M059J (cell line): ENCODE measurements around the gene ST3GAL2. TPM values are rescaled to one million over a fixed set of nuclear protein-coding genes. Genes with fewer than 3 reads are reported as not detected.
"Not testable (repeated sequence)": the region's sequence is repeated elsewhere in the genome, so short reads cannot be mapped to it uniquely, and the experiment has no call there.

Experiments
- DNase-seq: peaks from one replicate; pipeline ENCODE4 v3.0.0-alpha.2; 2012; ENCODE audit warnings: low read depth
- total RNA-seq: library from RNA; depleted of rRNA; stranded (reverse); fragments of >200 nt; shearing (Covaris generic); gene quantifications from 2 replicates; pipeline ENCODE4 v1.2.3, GENCODE V29; 2014

ST3GAL2 gene
- total RNA-seq, 1 experiment from 2014 or later: 32.2 TPM

- DNase-seq: not testable (repeated sequence)
Measured at GRCh38 chr16:70386289-70386986, 52.5 kb downstream of the ST3GAL2 start.

- DNase-seq: no peak
Measured at GRCh38 chr16:70383421-70383960, 55.4 kb downstream of the ST3GAL2 start.

- peak; percentile 8 for DNase-seq
Measured at GRCh38 chr16:70381604-70382342, 57.1 kb downstream of the ST3GAL2 start.

GRCh38 chr16:70380919-70381603 is 57.8 kb downstream of the ST3GAL2 start:
- peak; percentile 92 for DNase-seq

- peak; percentile 97 for DNase-seq
Measured at GRCh38 chr16:70380248-70380918, 58.5 kb downstream of the ST3GAL2 start.

GRCh38 chr16:70378869-70379493 is 59.9 kb downstream of the ST3GAL2 start:
- no peak for DNase-seq

GRCh38 chr16:70377782-70378181 is 61.1 kb downstream of the ST3GAL2 start:
- DNase-seq: no peak

GRCh38 chr16:70375636-70376611 is 63.0 kb downstream of the ST3GAL2 start:
- DNase-seq: no peak

- no peak for DNase-seq
Measured at GRCh38 chr16:70374213-70374612, 64.7 kb downstream of the ST3GAL2 start.

GRCh38 chr16:70372921-70373728 is 65.8 kb downstream of the ST3GAL2 start:
- DNase-seq: no peak

- no peak for DNase-seq
Measured at GRCh38 chr16:70370924-70371323, 68.0 kb downstream of the ST3GAL2 start.

- DNase-seq: peak; percentile 15
Measured at GRCh38 chr16:70370145-70370544, 68.8 kb downstream of the ST3GAL2 start.

- DNase-seq: no peak
Measured at GRCh38 chr16:70364399-70364798, 74.5 kb downstream of the ST3GAL2 start.

- no peak for DNase-seq
Measured at GRCh38 chr16:70359552-70359951, 79.3 kb downstream of the ST3GAL2 start.

GRCh38 chr16:70349783-70350182 is 89.1 kb downstream of the ST3GAL2 start:
- peak; percentile 29 for DNase-seq

GRCh38 chr16:70348991-70349390 is 89.9 kb downstream of the ST3GAL2 start:
- no peak for DNase-seq

GRCh38 chr16:70345840-70346239 is 93.1 kb downstream of the ST3GAL2 start:
- no peak for DNase-seq

- DNase-seq: no peak
Measured at GRCh38 chr16:70342016-70342415, 96.9 kb downstream of the ST3GAL2 start.

GRCh38 chr16:70341600-70341999 is 97.3 kb downstream of the ST3GAL2 start:
- DNase-seq: no peak
